Endothelial cell of umbilical vein (primary cell): ENCODE measurements around the gene NRXN3.

Experiments
- JUN ChIP-seq: IDR thresholded peaks from 2 replicates; pipeline ENCODE4 v1.6.1; 2011; ENCODE audit warnings: borderline replicate concordance, low read depth; ENCODE audit not compliant: insufficient read length, insufficient read depth
- POLR2A ChIP-seq: IDR thresholded peaks from 2 replicates; pipeline ENCODE4 v1.6.1; 2012; ENCODE audit warnings: low read depth, mild to moderate bottlenecking, control low read depth, low read length
- TF ChIP-seq, protein P1 (sequence below), 2 donors: IDR thresholded peaks; 1 replicate in 1 of 2; 2 replicates in 1 of 2; pipeline ENCODE4 v1.5.1; 2011; ENCODE audit warnings: low read length in 2 of 2, mild to moderate bottlenecking in 2 of 2, moderate library complexity in 2 of 2, control low read depth in 1 of 2, inconsistent platforms in 1 of 2, low read depth in 1 of 2; ENCODE audit not compliant: insufficient read depth in 1 of 2; ENCODE audit errors: extremely low read depth in 1 of 2

DNA sequence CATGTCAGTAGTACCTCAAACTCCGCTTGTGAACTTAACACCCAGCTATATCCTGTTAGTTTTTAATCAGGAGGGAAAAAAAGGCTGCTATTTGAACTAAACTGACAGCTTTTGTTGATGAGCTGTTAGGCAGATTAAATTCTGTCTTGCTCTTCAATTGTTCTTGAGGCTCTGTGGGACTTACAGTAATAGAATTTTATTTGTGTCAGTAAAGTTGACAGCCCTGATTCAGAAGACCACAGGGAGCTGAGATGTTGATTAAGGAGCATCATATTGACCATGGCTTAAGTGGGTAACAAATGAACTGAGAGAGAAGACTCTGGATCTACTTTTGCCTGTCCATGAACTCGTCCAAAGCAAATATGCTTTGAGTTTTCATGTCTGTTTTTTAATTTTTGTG lies 1418.2 kb downstream of the NRXN3 start:
- TF ChIP-seq, protein P1, sequence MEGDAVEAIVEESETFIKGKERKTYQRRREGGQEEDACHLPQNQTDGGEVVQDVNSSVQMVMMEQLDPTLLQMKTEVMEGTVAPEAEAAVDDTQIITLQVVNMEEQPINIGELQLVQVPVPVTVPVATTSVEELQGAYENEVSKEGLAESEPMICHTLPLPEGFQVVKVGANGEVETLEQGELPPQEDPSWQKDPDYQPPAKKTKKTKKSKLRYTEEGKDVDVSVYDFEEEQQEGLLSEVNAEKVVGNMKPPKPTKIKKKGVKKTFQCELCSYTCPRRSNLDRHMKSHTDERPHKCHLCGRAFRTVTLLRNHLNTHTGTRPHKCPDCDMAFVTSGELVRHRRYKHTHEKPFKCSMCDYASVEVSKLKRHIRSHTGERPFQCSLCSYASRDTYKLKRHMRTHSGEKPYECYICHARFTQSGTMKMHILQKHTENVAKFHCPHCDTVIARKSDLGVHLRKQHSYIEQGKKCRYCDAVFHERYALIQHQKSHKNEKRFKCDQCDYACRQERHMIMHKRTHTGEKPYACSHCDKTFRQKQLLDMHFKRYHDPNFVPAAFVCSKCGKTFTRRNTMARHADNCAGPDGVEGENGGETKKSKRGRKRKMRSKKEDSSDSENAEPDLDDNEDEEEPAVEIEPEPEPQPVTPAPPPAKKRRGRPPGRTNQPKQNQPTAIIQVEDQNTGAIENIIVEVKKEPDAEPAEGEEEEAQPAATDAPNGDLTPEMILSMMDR (IDR thresholded peaks at IDR 0.05; ENCODE audit: extremely low read depth in 1 of 2, insufficient read depth in 1 of 2, low read depth in 1 of 2, low read length in 2 of 2): no peak
- TF ChIP-seq JUN: no peak
- TF ChIP-seq POLR2A: no peak
